NCI-H128 (cell line): ENCODE data around the gene PLXDC1.
"Not testable (repeated sequence)": the region's sequence is repeated elsewhere in the genome, so short reads cannot be mapped to it uniquely, and the experiment has no call there.

Source experiments
- DNase-seq: peaks from one replicate; lab custom pipeline; 2025; ENCODE audit not compliant: unreplicated experiment; lab: John Stamatoyannopoulos, UW

Gene PLXDC1

DNA sequence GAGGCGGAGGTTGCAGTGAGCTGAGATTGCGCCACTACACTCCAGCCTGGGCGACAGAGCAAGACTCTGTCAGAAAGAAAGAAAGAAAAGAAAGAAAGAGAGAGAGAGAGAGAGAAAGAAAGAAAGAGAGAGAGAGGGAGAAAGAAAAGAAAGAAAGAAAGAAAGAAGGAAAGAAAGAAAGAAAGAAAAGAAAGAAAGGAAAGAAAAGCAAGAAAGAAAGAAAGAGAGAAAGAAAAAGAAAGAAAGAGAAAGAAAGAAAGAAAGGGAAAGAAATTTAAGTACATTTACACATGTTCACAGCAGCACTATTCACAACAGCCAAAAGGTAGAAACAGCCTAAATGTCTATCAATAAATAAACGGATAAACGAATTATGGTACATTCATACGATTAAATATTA, 21.9 kb downstream of the PLXDC1 start:
- DNase-seq, result not testable (repeated sequence)

DNA sequence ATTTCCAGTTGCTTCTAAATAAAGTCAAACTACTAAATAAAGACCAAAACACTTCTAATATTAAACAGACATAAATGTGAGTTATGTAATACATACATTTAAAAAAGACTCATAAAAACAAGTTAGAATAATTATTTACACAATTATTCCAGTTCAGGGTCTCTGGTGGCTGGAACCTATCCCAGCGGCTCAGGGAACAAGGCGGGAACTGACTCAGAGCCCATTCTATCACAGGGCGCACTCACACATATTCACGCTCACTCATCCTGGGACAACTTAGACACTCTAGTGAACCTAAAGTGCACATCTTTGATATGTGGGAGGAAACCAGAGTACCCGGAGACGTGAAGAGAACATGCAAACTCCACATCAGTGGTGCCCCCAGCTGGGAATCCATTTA, 25.0 kb downstream of the PLXDC1 start:
- DNase-seq, result no peak

DNA sequence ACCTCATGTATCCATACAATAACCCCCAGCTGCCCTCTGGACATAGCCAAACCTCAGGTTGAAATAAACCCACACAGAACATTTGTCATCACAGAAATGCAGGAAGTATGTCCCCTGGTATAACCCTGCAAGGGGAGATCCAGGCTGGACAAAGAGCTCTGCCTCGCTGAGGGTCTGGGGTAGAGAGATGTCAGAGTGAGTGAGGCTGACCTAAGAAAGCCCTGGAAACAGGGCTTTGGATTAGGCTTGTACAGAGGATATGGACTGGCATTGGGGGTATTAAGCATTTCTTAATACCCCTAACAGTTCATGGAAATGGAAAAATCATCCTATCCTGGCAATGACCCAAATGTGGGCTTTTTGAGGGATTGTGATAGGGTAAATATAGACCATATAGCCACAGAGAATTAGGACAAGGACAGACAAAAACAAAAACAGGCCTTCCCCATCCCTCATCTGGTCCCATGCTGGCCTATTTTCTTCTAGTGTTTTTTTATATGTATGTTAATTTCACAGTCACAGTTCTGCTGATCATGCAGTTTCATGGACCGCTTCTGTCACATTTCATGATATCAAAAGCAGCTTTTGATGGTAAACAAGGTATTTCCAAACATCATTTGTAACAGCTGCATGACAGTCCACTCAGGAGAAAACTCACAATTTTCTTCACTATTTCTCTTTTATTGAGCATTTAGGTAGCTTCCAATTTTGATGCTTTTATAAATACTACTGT, 26.1 kb downstream of the PLXDC1 start:
- DNase-seq, result no peak

DNA sequence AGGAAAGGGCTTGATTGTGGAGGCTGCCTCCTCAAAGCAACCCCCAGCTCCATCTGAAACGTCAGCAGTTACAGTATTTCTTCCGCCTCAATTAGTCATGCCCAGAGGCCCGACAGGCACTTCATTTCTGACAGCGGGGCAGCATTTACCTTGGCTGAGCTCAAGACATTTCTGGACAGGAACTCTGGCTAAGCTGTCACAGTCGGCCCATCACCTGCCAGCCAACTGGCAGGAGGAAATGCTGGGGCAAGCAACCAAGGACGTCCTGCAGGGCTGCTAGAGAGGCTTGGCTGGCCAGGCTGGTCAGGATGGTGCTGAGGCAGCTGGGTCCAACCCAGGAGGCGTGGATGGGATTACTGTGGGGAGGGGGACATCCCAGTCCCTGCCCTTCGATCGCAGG, 27.8 kb downstream of the PLXDC1 start:
- DNase-seq, result no peak

DNA sequence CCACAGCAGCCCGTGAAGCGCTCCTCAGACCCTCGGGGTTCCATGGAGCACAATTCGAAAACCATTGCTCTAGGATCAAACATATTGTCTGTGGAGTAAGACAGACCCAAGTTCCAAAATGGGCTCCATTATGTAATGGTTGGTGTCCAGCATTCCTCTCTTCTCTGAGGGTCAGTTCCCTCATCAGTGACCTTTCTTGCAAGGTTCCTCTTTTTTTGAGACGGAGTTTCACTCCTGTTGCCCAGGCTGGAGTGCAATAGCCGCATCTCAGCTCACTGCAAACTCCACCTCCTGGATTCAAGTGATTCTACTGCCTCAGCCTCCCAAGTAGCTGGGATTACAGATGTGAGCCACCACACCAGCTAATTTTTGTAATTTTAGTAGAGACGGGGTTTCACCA, 28.4 kb downstream of the PLXDC1 start:
- DNase-seq, result no peak

DNA sequence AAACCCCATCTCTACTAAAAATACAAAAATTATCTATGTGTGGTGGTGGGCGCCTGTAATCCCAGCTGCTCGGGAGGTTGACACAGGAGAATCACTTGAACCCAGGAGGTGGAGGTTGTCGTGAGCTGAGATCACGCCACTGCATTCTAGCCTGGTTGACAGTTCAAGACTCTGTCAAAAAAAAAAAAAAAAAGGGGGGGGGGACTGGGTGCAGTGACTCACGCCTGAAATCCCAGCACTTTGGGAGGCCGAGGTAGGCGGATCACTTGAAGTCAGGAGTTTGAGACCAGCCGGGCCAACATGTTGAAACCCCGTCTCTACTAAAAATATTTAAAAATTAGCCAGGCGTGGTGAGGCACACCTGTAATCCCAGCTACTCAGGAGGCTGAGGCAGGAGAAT, 29.5 kb downstream of the PLXDC1 start:
- DNase-seq, result not testable (repeated sequence)

DNA sequence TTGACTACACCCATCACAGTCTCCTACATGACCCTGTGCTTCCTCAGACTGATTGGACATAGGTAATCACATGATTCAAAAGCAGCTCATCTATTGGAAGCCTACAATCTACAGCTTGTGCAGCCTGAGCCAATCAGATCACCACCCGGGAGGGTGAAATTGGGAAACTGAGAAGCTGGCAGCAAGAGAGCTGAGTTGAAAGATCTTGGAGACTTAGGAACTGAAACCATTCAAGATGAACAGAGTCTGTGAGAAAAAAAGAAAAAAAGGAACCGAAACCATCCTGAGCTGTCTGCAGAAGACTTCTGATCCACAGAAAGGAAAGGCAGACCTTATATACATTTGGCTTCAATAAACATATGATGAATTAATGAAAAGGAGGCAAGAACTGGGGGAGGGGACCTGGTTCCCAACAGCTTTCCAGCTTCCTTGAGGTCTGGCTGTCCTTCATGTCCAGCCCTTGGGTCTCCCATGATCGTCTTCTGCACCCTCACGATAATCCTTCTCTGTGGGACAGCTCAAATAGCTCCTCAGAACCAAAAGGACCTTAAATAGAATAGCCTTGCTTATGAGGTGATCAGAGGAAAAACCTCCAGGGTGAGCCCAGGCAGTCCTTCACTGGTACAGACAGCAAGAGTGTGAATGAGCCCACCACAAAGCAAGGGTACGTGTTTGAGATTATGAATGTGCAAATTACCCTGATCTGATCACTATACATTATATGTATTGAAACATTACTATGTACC, 32.6 kb downstream of the PLXDC1 start:
- DNase-seq, result no peak

DNA sequence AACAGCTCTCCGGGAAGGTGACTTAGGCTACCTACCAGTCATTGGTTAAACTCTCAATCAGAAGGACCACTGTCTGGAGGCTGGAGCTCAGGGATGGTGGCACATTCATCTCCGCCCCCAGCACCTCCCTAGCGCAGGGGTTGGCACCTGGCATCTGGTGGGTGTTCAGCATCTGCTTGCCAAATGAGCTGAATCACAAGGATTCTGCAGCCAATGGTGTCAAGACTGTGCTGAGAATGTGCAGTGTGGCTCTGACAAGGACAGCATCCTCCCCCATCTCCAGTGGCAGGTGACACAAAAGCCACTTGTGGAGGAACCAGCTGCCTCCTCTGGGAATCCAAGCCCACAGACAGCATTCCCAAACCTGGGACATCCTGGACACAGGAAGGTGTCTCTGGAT, 35.2 kb downstream of the PLXDC1 start:
- DNase-seq, result no peak

DNA sequence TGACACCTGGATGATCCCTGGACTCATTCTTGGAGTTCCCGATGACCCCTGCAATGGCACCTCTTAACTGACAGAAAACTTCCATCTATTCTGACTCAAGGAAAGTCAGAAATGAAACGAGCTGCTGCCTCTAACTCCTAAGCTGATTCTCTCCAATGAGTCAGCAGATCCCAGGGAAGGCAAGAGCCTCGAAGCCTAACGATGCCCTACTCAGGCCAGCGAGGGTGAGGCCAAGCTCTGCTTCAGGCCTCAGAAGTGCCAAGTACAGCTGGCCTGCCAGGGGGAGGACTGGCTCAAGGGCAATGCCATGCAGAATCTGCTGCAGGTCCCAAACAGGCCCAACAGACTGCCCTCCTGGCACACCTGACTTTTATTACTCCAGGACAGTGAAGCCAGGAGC, 36.3 kb downstream of the PLXDC1 start:
- no peak for DNase-seq

DNA sequence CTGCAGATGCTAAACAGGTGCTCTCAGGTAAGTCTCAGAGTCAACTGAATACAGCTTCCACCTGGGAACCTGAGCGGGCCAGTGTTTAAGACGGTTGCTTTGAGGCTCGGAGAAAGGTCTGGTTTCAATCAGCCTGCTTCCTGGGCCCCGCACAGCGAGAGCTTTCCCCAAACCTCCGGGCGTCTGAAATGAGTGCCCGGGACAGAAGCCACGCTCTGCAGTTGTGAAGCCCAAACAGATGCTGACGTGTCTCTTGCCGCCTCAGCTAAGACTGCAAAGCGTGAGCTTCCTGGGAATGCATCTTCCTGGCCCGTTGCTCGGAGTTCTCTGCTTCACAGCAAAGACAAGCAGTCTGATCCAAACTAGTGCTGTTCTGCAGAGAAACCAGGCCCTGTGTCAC, 36.7 kb downstream of the PLXDC1 start:
- DNase-seq, result no peak

DNA sequence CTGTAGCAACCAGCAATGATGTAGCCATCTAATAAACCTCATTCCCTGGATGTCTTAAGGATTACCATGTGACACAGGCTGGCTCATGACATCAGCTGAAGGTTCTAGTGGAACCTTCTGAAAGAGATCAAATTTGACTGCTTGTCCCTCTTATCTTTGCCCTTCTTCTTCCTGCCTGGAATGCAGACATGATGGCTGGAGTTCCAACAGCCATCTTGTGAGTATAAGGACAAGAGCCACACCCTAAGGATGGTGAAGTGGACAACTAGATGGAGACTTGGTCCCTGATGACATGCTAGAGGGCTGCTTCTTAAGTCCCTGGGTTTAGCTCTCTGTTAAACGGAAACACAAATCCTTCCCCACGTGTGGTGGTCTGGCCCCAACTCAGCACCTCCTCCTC, 37.6 kb downstream of the PLXDC1 start:
- DNase-seq, result no peak

DNA sequence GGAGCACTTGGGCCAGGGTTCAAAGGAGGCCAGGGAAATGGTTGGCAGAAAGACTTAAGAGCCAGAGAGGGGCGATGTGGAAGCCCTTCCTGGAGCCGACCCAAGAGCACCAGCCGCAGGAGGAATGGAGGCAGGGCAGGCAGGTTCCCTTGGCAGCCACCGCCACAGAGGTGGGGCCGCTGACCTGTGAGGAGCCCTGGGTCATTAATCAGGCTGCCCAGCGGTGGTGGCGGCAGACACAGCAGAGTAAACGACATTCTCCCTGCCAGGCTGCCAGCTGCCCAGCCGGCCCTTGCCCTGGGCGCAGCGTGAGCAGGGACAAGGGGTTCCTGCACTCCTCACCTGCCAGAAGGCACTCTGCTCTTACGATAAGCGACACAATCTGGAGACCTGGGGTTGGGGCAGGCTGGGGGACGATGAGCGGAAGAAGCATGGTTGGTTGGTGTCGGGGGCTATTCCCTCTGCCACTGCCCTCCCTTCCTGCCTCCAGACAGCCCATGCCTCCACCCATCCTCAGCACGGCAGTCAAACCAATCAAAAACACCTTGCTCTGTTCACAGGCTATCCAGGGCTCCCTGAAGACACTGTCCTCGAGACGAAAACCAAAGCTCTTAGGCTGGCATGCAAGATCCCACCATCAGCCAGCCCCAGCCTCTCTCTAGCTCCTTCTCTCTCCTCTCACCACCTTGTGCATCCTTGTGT, 40.9 kb downstream of the PLXDC1 start:
- no peak for DNase-seq

DNA sequence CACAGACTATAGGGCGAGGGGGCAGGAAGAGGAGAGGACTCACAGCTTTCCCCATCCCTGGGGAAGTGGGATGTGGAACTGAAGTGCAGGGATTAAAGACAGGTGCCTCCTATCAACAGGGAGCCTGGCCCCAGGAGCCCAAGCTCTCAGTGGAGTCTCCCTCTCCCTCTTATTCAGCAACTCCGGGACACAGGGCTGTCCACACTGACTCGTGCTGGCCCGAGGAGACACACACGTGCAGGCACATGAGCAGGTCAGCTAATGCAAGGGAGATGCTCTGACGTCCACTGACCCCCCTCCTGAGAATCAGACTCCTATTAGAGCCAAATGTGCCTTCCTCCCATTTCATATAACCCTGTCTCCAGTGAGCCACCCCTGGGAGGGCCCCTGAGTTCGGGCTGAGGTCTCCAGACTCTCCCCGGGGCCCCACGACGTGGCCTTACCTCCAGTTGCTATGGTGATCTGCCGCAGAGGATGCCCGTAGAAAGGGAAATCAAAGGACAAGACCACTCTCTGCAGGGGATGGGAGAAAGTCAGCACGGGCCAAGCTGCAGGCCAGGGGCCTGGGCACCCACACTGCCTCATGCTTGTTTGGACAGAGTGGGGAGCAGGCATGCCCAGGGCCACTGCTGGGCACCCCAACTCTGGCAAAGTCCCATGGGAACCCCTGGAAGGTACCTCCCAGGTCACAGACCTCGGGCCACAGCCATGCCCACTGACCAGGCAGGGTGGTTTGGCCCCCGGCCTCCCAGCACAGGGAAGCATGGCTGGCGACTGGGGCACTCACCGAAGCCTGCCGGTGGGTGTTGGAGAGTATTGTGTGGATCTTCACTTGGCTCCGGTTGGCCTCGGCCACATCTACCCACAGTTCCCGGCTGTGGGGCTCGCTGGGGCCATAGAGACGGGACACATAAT, 42.7 kb downstream of the PLXDC1 start:
- no peak for DNase-seq

DNA sequence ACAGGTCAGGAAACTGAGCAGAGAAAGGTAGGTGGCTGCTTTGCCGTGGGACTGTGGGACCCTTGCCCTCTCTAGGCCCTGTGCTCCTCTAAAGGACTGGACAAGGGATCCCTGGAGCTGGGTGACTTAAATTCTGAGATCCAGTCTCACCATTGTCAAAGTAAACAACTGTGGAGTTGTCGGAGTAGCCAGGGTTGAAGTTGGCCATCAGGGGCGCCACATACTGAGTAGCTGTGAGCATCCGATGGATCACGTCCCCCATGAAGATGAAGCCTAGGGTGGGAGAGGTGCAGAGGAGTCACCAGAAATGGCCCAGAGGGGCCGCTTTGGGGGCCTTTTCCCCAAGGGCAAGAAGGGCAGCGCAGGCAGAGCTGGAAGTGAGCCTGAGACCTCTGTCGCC, 43.5 kb downstream of the PLXDC1 start:
- no peak for DNase-seq

DNA sequence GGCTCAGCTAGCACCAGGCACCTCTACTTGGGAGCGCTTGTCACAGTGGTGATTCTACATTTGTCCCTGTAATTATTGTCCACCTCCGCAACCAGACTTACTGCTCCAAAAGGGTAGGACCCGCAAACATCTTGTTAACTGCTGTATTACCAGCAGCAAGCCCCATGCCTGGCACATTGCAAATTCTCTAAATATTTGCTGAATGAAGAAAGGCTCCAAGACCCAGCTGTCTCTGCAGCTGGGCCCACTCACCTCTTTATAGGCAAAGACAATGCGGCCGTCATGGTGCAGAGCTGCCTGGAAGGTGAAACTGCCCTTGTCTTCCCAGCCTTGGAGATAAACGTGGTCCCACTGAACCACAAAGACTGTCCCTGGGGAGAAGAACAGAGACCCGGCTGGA, 44.3 kb downstream of the PLXDC1 start:
- DNase-seq, result no peak

DNA sequence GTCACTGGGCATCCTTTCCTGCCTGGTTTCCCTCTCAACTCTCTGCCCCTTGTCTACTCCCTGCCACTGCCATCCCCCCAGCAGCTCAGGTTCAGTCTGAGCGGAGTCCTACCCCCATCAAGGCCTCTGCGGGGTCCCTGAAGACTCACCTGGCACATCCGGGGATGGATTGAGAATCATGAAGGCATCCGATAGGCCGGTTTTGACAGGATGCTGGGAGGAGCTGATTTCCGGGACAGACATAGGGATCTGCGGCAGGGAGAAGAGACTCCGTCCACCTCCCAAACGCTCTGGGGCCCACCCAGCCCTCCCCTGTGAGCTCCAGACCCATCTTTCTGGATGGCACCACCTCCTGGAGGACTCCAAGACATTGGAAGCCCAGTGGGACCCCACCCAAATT, 45.7 kb downstream of the PLXDC1 start:
- DNase-seq, result no peak

DNA sequence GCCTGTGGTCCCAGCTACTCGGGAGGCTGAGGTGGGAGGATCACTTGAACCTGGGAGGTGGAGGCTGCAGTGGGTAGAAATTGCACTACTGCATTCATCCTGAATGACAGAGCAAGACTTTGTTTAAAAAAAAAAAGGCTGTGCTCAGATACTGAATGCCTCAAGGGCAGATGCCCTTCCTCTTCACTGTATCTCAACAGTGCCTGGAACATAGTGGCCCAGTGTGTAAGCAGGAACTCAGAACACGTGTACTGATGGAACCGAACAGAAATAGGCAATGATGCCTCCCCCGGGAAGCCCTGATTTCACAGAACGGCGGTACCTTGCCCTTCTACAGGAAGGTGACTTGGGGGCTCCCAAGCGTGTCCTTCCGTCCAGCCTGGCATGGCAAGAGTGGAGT, 46.8 kb downstream of the PLXDC1 start:
- DNase-seq, result no peak

DNA sequence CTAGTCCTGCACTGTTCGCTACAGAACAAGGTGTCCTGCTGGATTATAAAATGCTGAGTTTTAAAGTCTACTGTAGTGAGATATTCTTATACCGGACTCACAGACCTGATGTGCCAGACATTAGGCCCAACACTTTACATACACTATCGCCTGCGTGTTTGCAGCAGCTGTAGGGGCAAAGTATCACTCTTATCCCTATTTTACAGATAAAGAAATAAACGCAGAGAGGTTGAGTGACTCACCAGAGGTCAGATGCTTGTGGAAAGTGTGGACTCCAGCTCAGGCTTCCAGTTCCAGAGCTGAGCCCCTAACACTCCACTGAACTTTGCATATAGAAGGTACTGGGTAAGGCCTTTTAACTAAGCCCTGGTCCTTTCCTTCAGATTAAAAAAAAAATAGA, 47.4 kb downstream of the PLXDC1 start:
- DNase-seq, result no peak

DNA sequence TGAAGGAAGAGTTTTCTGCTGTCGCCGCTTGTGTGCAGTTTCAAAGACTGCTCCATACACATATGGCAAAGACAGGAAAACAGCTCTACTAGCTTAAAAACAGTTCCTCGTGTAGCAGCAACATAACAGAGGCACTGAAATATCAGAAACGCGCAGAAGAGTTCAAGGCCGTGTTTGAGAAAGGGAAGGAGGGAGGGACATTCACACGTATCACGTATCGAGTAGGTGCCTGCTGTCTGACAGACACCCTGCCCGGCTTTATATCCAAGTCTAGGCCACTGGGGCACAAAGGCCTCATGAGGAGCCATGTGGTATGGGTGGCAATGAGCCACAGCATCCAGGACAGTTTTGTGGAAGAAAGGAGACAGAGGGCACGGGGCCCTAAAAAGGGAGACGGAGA, 50.3 kb downstream of the PLXDC1 start:
- no peak for DNase-seq

DNA sequence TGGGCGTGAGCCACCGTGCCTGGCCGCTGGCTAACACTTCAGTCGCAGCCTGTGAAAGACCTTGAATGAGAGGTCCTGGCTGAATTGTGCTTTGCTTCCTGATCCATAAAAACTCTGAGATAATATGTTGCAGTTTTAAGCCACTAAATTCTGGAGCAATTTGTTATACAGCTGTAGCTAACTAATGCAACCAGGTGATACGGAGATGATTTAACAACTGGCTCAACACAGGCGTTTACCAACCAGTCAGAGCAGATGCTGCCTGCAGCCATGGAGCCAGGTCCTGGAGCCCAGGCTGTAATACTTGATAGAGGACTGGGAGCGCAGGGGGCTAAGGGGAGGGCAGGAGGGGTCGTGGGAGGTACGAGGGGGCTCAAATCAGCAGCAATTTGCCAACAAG, 50.9 kb downstream of the PLXDC1 start:
- DNase-seq, result no peak

DNA sequence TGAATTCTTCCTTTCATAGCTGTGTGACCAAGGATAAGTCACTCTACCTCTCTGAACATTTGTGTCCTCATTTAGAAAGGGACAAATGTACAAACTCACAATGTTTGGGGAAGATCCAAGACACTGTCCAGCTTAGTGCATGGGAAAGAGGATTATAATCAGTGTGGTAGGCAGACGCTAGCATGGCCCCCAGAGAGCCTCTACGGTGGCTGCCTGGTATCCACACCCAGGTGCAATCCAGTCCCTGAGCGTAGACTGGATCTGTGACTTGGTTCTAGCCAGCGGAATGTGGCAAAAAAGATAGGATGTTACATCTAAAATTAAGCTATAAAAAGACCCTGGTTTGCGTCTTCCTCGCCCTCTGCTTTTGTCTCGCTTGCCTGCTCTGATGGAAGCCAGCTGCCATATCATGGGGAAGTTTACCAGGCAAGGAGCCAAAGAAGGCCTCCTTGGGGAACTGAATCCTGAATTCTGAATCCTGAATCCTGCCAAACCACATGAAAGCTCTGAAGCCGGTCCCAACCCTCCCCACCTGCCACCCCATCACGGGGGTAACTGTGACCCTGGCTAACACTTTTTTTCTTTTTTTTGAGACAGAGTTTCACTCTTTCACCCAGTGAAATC, 51.7 kb downstream of the PLXDC1 start:
- no peak for DNase-seq
